Measurements from ENCODE around the gene MNAT1.
"Not testable (repeated sequence)": the region's sequence is repeated elsewhere in the genome, so short reads cannot be mapped to it uniquely, and the experiment has no call there.

The MNAT1 gene

DNA sequence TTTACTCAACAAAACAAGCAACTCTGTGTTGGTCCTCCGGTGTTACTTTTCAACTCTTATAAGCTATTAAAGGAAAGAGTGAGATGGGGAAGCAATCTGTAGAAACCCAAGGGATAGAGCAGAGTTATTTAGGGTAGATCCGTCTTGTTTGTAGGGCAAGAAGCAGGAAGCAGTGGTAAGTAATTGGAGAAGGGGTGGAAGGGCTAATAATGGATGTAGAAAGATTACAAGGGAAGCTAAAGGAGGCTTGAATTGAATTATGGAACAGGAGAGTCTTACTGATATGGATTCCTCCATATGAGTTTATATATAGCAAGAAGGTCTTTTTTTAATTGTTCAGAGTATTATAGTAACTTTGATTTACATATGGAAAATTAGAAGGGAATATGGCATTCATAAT lies 72.7 kb downstream of the MNAT1 start:
- no peak for DNase-seq

DNA sequence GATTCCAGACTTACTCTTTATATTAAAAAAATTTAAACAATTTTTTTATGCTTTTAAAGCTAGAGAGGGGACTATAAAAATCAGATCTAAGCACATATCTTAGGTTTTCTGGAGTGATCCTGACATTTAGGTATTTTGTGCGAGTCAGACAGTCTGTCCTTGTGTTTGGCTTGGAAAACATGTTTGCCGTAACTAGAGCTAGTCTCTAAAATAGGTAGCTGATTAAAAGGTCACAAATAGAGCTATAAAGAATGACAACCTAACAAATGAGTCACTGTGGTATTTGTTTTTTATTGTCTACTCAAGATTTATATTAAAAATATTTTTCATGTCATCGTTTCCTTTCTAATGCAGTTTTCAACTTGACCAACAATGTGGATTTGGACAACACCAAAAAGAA lies 73.4 kb downstream of the MNAT1 start:
- no peak for DNase-seq

DNA sequence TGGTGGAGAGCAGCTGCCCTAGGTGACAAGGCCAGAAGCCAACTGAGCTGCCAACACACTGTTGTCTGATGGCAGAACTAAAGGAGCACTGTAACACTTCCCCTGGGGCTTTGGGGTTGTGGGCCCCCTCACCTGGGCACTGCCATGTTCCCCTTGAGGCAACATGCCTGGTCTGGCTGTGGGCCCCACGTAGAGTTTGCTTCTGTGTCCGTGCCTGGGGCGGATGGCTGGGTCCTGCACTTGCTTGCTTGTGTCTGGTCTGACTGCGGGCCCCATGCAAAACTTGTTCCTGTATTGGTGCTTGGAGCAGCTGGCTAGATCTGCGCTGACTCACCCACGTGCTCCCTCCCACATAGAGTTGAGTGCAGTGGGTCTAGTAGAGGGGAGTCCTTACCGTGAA lies 78.4 kb downstream of the MNAT1 start:
- DNase-seq, result no peak

GRCh38 chr14:60815371-60815770 lies 80.8 kb downstream of the MNAT1 start:
- DNase-seq, result no peak

DNA sequence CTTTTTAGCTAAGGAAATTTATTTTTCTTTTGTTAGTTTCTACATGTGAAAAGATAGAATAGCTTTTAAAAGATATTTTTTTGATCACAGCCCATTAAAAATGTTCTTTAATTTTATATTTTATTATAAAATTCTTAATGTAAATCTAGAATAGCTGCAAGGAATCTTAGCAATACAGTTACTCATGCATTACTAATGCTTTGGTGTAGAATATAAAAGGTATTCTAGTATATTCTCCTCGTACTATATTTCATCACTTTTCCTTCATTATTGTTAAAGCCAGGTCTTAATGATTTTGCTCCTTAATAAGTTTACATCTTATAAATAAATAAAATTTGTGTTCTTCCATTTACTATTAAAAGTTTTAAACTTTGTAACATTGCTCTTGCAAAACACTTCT lies 82.6 kb downstream of the MNAT1 start:
- DNase-seq, result no peak

DNA sequence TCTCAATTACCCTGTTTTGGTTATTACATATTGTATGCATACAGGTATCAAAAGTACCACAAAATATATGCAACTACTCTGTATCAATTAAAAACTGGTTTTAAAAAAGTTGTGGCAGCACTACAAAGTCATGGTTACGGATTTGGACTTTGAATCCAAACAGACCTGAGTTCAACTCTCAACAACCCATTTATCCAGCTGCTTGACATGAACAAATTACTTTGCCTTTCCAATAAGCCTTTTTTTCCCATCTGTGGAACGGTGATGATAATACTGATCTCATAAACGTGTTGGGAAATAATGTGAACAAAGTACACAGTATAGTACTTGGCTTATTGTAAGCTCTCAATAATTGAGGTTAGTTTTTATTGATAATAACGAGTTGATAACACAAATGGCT lies 85.0 kb downstream of the MNAT1 start:
- no peak for DNase-seq

GRCh38 chr14:60838601-60839000 lies 104.0 kb downstream of the MNAT1 start:
- DNase-seq, result no peak

DNA sequence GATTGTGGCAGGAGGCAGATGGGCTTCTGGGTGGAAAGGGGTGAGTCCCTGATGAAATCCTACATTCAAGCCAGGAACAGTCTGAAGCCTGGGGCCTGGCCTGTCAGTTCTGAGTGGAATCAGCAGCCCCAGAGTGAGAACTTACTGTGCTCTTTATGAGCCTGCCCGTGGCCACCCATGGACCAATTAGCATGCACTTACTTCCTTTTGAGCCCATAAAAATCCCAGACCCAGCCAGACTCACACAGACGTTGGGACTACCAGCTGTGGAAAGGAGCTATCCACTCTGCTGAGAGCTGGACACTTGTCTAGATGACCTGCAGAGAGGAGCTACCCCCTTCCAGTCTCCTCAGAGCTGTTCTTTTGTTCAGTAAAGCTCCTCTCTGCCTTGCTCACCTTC lies 104.5 kb downstream of the MNAT1 start:
- DNase-seq, result no peak

DNA sequence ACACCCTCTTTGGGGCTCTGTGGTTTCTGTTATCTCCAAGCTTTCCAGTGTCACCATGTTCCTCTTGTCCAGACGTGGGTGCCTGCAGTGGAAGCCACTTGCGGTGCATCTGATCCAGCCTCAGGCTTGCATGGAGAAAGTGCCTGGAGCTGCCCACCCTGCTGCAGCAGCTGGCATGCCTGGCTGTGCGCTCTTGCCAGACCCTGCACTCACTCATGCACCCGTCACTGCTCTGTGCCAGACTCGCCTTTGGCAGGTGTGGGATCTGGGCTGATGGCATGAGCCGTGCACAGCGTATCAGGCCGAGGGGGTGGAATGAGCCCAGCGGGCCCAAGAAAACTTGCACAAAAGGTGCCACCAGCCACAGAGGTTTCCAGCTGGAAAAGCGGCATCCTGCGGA lies 105.1 kb downstream of the MNAT1 start:
- no peak for DNase-seq

- no peak for DNase-seq
Observed at GRCh38 chr14:60840313-60840712, 105.8 kb downstream of the MNAT1 start.

- DNase-seq, result no peak
Observed at GRCh38 chr14:60845523-60845922, 111.0 kb downstream of the MNAT1 start.

GRCh38 chr14:60848066-60848465 lies 113.5 kb downstream of the MNAT1 start:
- no peak for DNase-seq

DNA sequence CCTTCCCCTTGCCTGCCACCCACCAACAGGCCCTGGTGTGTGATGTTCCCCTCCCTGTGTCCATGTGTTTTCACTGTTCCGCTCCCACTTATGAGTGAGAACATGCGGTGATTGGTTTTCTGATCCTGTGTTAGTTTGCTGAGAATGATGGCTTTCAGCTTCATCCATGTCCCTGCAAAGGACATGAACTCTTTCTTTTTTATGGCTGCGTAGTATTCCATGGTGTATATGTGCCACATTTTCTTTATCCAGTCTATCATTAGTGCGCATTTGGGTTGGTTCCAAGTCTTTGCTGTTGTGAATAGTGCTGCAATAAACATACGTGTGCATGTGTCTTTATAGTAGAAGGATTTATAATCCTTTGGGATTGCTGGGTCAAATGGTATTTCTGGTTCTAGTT lies 117.1 kb downstream of the MNAT1 start:
- not testable (repeated sequence) for DNase-seq

DNA sequence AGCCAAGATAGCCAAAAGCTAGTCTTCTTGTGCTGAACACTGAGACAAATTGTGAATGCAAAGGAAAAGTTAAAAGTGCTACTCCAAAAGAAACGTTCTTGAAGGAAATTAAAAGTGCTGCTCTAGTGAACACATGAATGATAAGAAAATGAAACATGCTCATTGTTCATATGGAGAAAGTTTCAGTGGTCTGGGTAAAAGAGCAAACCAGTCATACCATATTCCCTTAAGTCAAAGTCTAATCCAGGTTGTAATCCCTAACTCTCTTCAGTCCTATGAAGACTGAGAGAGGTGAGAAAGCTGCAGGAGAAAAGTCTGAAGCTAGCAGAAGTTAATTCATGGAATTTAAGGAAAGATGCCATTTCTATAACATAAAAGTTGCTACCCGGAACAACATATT lies 121.5 kb downstream of the MNAT1 start:
- DNase-seq, result no peak

DNA sequence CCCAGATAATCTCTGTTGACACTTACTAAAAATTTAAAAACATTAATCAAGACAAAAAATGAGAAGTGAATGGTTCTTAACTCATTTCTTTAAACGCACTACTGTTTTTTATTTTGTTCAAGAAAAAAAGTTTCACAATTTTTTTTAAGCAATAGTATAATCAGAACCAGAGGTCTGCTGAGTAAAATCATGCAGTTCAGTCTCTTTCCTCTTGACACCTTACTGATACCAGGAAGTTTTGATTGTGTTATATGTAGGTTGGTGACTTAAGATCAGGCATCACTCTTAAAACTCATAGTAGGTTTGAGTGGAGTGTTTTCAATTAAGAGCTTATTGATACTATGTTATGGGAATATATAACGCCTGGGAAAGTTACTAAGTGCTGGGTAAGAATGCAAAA lies 125.0 kb downstream of the MNAT1 start:
- DNase-seq, result no peak

GRCh38 chr14:60861545-60862140 lies 127.1 kb downstream of the MNAT1 start:
- DNase-seq, result no peak

GRCh38 chr14:60862283-60862682 lies 127.7 kb downstream of the MNAT1 start:
- DNase-seq, result no peak

- DNase-seq, result no peak
Observed at GRCh38 chr14:60863249-60863648, 128.7 kb downstream of the MNAT1 start.

- DNase-seq, result no peak
Observed at GRCh38 chr14:60865378-60866127, 131.0 kb downstream of the MNAT1 start.

DNA sequence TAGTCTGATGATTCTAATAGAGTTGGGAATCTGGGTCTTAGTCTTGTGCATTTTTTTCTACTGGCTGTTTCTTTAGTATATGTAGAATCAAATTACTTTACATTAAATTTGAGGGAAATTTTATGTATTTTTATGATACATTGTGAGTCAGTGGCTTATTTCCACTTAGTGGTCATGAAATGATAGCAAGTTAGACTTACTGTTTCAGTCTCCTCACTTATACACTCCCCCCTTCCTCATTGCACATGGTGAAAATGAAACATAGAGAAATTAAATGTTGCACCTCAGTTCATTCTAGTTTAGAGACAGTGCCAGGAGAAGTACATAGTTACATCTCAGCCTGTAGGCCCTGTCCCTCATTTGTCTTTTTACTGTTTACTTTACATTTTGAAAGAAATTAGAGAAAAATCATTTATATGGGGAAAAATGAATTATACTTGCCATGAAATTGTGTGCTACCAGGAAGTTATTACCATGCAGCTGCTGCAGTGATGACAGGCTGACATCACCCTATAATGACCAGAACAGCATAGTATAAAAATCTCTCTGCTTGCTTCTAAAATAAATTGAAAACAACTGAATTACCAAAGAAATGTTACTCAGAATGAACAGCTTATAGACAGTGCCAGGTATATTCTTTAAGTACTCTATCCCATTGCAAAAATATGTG lies 133.1 kb downstream of the MNAT1 start:
- no peak for DNase-seq

DNA sequence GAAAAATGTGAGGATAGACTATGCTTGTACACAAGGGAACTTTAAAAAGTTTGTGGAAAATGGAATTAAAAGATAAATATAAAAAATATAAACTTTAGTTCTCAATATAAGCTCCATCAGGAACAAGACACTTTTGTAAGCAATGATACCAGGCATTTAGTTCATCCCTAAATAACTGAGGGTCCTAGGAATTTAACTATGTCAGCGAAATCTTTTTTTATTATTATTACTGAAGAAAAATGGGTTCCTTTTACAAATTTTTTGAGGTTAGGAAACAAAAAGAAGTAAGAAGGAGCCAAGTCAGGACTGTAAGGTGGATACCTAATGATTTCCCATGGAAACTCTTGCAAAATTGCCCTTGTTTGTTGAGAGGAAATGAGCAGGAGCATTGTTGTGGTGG lies 143.6 kb downstream of the MNAT1 start:
- DNase-seq, result no peak

- DNase-seq, result no peak
Observed at GRCh38 chr14:60878536-60878935, 144.0 kb downstream of the MNAT1 start.

DNA sequence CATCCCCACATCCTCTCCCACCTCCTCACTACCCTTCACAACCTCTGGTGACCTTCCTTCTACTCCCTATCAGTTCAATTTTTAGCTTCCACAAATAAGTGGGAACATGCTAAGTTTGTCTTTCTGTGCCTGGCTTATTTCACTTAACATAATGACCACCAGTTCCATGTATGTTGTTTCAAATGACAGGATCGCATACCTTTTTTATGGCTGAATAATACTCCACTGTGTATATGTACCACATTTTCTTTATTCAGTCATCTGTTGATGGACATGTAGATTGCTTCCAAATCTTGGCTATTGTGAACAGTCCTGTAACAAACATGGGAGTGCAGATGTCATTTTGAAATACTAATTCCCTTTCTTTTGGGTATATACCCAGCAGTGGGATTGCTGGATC lies 147.7 kb downstream of the MNAT1 start:
- DNase-seq, result no peak

DNA sequence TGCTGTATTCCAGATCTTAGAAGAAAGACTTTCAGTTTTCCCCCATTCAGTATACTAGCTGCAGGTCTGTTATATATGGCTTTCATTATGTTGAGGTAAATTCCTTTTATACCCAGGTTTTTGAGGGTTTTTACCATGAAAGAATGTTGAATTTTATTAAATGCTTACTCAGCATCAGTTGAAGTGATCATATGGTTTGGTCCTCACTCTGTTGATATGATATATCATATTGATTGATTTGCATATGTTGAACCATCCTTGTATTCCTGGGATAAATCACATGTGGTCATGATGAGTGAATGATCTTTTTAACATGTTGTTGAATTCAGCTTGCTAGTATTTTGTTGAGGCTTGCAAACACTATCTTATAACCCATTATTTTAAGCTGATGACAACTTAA lies 149.6 kb downstream of the MNAT1 start:
- DNase-seq, result no peak

All from cortex of kidney (tissue), 1 donor.